GM12878 (cell line): ENCODE results near the gene SLC11A2. TPM values are rescaled to one million over a fixed set of nuclear protein-coding genes. Genes with fewer than 3 reads are reported as not detected.

Experiments used
- ATAC-seq: fragments of 200-7000 bp; cut with Tn5 transposase; 3 replicates; pipeline ENCODE4 v1.9.1; 2020; ENCODE audit warnings: mild to moderate bottlenecking, moderate library complexity
- BruUV-seq: library from RNA; stranded (reverse); fragments of 400-500 nt; replicated peaks from 2 replicates; lab custom pipeline; 2021; lab: Mats Ljungman, UMichigan
- CTCF ChIA-PET: fragments of 300-600 bp; sonication (Branson Sonifier 250); formaldehyde crosslinking; extraction: SDS; loops from one replicate; lab custom pipeline; 2021; ENCODE audit warnings: inconsistent platforms; lab: Yijun Ruan, JAX
- POLR2A ChIA-PET: fragments of 350-600 bp; formaldehyde crosslinking; extraction: SDS; loops from one replicate; lab custom pipeline; 2021; ENCODE audit warnings: inconsistent platforms; lab: Charles Lee
- RAD21 ChIA-PET: fragments of 300-600 bp; sonication (Branson Sonifier 250); formaldehyde crosslinking; loops from one replicate; lab custom pipeline; 2023; ENCODE audit warnings: antibody characterized with exemption; ENCODE audit not compliant: unreplicated experiment; lab: Charles Lee
- SMC1A ChIA-PET: fragments of 300-600 bp; sonication (Branson Sonifier 250); formaldehyde crosslinking; loops from one replicate; lab custom pipeline; 2023; ENCODE audit not compliant: unreplicated experiment, uncharacterized antibody; lab: Charles Lee
- DNase-seq: peaks from one replicate; pipeline ENCODE4 v3.0.0-alpha.2; 2011; ENCODE audit warnings: low read depth, low spot score
- FAIRE-seq: peaks from 3 replicates; lab custom pipeline; 2011; peaks lifted over from hg19 to GRCh38; lab: Jason Lieb, UNC
- H2AFZ ChIP-seq: 2 replicates; pipeline ENCODE4 v1.6.0; 2011; ENCODE audit warnings: low read depth, low read length, control low read depth; ENCODE audit not compliant: control insufficient read depth
- H3K27ac ChIP-seq: 2 replicates; pipeline ENCODE4 v1.5.1; 2011; ENCODE audit warnings: control low read depth; ENCODE audit not compliant: control insufficient read depth, insufficient read depth
- H3K27me3 ChIP-seq, 2 experiments: replicated peaks in 1 of 2; 2 replicates each; pipeline versions ENCODE4 v1.6.0 to v1.6.1; 2011; ENCODE audit warnings: low read length in 1 of 2; ENCODE audit not compliant: control insufficient read depth in 2 of 2, insufficient read depth in 2 of 2
- H3K36me3 ChIP-seq, 2 experiments: 2 replicates each; pipeline ENCODE4 v1.5.1; 2011; ENCODE audit warnings: low read length in 1 of 2; ENCODE audit not compliant: control insufficient read depth in 2 of 2, insufficient read depth in 2 of 2
- H3K4me1 ChIP-seq: 2 replicates; pipeline ENCODE4 v1.6.1; 2011; ENCODE audit warnings: mild to moderate bottlenecking, low read length, moderate library complexity, mixed read lengths; ENCODE audit not compliant: control insufficient read depth, insufficient read depth
- H3K4me2 ChIP-seq: 2 replicates; pipeline ENCODE4 v1.6.0; 2011; ENCODE audit warnings: control low read depth; ENCODE audit not compliant: control insufficient read depth, insufficient read depth
- H3K4me3 ChIP-seq: fragments of 200-600 bp; sonication (generic); 2 replicates; pipeline ENCODE4 v1.5.1; 2016
- H3K79me2 ChIP-seq: 2 replicates; pipeline ENCODE4 v1.6.0; 2011; ENCODE audit warnings: low read length; ENCODE audit not compliant: control insufficient read depth, insufficient read depth
- H3K9ac ChIP-seq: 2 replicates; pipeline ENCODE4 v1.8.0; 2011; ENCODE audit warnings: low read length, control low read depth, mixed read lengths; ENCODE audit not compliant: control insufficient read depth, insufficient read depth
- H3K9me3 ChIP-seq: replicated peaks from 3 replicates; pipeline ENCODE4 v1.5.1; 2011; ENCODE audit warnings: mild to moderate bottlenecking, low read length; ENCODE audit not compliant: control insufficient read depth, insufficient read depth
- H4K20me1 ChIP-seq: 2 replicates; pipeline ENCODE4 v1.6.0; 2011; ENCODE audit not compliant: control insufficient read depth, insufficient read depth
- CTCF ChIP-seq, 3 experiments: IDR thresholded peaks in 2 of 3; conservative IDR thresholded peaks in 1 of 3; 2 replicates each; pipeline ENCODE4 v1.5.1; 2011; ENCODE audit warnings: low read depth in 3 of 3, low read length in 3 of 3, mild to moderate bottlenecking in 3 of 3, control low read depth in 2 of 3, moderate library complexity in 2 of 3, inconsistent platforms in 1 of 3, mixed read lengths in 1 of 3; ENCODE audit not compliant: control insufficient read depth in 2 of 3, insufficient read depth in 1 of 3; ENCODE audit errors: extremely low read depth in 1 of 3
- POLR2AphosphoS2 ChIP-seq: IDR thresholded peaks from 2 replicates; pipeline ENCODE4 v1.6.1; 2011; ENCODE audit warnings: low read depth, mild to moderate bottlenecking, low read length, improper control_type of control experiment, moderate library complexity
- RAD21 ChIP-seq: IDR thresholded peaks from 2 replicates; pipeline ENCODE4 v1.6.1; 2011; ENCODE audit warnings: mild to moderate bottlenecking, low read depth, low read length, moderate library complexity; ENCODE audit not compliant: insufficient read depth
- SMC3 ChIP-seq: IDR thresholded peaks from 2 replicates; pipeline ENCODE4 v1.6.1; 2011; ENCODE audit warnings: low read length, improper control_type of control experiment, borderline replicate concordance
- WGBS: methylation state at CpG from one replicate; pipeline ENCODE4 v1.1.6; 2016; ENCODE audit warnings: low lambda C conversion rate; ENCODE audit not compliant: insufficient replicate concordance, insufficient coverage; ENCODE audit errors: missing lambda C conversion rate; 5-methylcytosine and 5-hydroxymethylcytosine counted together
- in situ Hi-C: fragments of 300-500 bp; cut with MboI; formaldehyde crosslinking; loops from 9 replicates; pipeline ENCODE4 v1.14.3; 2018; ENCODE audit warnings: mixed read lengths
- intact Hi-C: fragments of 100-400 bp; cut with micrococcal nuclease; formaldehyde crosslinking; loops from one replicate; pipeline ENCODE4 v1.14.2; 2022; ENCODE audit not compliant: unreplicated experiment
- polyA plus RNA-seq, 11 experiments: library from polyadenylated mRNA; depleted of rRNA in 4 of 11; unstranded in 6 of 11; stranded (reverse) in 5 of 11; fragments of >200 nt; fragmentation: Nextera tagmentation in 4 of 11; fragmentation: Illumina TruSeq in 1 of 11; extraction: Ambion mirVana in 4 of 11; extraction: Trizol in 1 of 11; gene quantifications; 1 replicate in 1 of 11; 2 replicates in 10 of 11; pipeline versions ENCODE4 v1.2.1 to v1.2.3, GENCODE V29; 2011 to 2016; ENCODE audit warnings: inconsistent platforms in 2 of 11, missing spikeins in 2 of 11, low read depth in 1 of 11
- total RNA-seq, 4 experiments: library from RNA; depleted of rRNA in 3 of 4; stranded (reverse); fragments of >200 nt in 3 of 4; fragmentation: Illumina TruSeq in 1 of 4; extraction: Trizol in 1 of 4; gene quantifications; 2 replicates each; pipeline versions ENCODE4 v1.2.1 to v1.2.3, GENCODE V29; 2013 to 2021

Gene SLC11A2
- total and polyA plus RNA-seq, 10 of the 15 experiments (the other 5 are each of a cell fraction or from before 2014, with no cell fraction given), result 6.2 to 29.4 (median 15.6) TPM

DNA sequence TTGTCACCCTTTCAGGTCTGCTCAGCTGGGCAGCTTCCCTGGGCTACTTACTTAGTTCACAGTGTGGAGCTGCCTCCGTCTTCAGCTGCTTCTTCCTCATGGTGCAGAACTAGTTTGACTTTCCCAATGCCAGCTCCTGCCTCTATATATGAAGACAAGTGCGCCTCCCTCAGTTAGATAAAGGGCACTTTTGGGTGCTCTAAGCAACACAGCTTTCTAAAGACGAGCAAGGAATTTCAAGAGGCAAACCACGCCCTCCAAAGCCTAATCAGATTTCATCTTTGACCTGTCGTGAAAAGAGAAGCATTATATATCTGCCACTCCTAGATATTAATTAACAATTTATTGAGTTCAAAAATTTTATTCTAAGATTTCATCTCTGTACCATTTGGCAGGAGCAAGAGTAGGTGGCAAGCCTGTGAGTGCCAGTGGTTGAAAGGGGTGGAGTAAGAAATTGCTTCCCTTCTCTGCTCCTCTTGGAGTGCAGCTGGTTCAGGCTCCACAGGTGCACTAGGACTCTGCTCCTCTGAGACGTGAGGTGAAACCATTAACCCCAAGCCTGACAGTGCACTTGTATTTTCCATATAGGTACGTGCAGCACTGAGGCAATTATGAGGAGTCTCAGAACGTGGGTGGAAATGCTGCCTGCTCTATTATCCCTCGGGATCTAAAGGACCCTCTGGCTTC lies 2.1 kb upstream of the SLC11A2 start:
- BruUV-seq, result no TSS peak
- no peaks in the 10 kb centered on the region for H3K36me3 ChIP-seq
- CTCF ChIA-PET, result interaction anchor here (0.6 to 5.1 kb wide), 22 partner anchors 10 to 321 kb away, joined by 3 to 61 read pairs (median 5); a partner anchor contains a TSS

More for the DNA sequence above, 2.1 kb upstream of the SLC11A2 start:
- Histone ChIP-seq H2AFZ (no peak overlapping the region), H3K79me2 (peaks cover 28% of the 10 kb centered on the region), H3K9ac (no peak overlapping the region), H3K9me3 (no peaks in the 10 kb centered on the region), H4K20me1 (no peaks in the 10 kb centered on the region), H3K4me2 (no peak overlapping the region), H3K27ac (no peak overlapping the region), H3K27me3 (no peaks in the 10 kb centered on the region; a peak in 1 of 4 replicates), H3K4me1 (peaks cover 11% of the 10 kb centered on the region; the same call in 1 of the 2 replicates), H3K4me3 (no peak overlapping the region)
- SMC1A ChIA-PET, result interaction anchor here (0.6 to 3.4 kb wide), 17 partner anchors 19 to 507 kb away, joined by 3 to 31 read pairs (median 4); partner anchors contain the start of gene ATF1
- POLR2A ChIA-PET, result no interaction called here
- RAD21 ChIA-PET, result interaction anchor here (0.6 to 6.1 kb wide), 11 partner anchors 16 to 1559 kb away, joined by 3 to 43 read pairs (median 3); no protein-coding TSS in a partner anchor
- no peak for ATAC-seq
- no peak for FAIRE-seq
- WGBS, result 1% methylated on average over 9 of the region's 9 CpGs
- no peak for DNase-seq
- TF ChIP-seq RAD21 (peak; percentile 62), CTCF (IDR thresholded peaks at IDR 0.05 in 2 of 3, conservative IDR thresholded peaks at IDR 0.05 in 1 of 3; ENCODE audit: control insufficient read depth in 2 of 3, extremely low read depth in 1 of 3, insufficient read depth in 1 of 3, low read depth in 3 of 3, low read length in 3 of 3) (peak; percentile 31 to 63 (median 37); a peak in 4 of 6 replicates), POLR2AphosphoS2 (no peak), SMC3 (peak; percentile 40; the same call in 1 of the 2 replicates)
- intact Hi-C loops, result loop anchor here (5.0 kb wide), 3 partner anchors 101 to 261 kb away; a partner anchor contains a TSS
- in situ Hi-C loops, result no loop called here
